ENCODE measurements around the gene NEUROD1. TPM values are rescaled to one million over a fixed set of nuclear protein-coding genes. Genes with fewer than 3 reads are reported as not detected.

NEUROD1 gene
- total and polyA plus RNA-seq, 9 of the 15 experiments (the other 6 are each of a cell fraction or from before 2014, with no cell fraction given), result not detected

DNA sequence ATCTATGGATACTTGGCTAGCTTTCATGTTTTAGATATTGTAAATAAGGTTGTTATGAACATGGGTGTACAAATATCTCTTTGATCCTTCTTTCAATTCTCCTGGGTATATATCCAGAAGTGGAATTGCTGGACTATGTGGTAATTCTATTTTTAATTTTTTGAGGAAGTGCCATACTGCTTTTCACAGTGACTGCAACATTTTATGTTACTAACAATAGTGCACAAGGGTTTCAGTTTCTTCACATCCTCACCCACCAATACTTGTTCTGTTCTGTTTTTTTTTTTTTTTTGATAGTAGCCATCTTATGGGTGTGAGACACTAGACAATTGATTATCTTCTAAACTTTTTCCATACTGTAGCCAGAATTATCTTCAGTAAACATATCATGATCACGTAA lies 17.3 kb upstream of the NEUROD1 start:
- BruUV-seq (replicated peaks), result no TSS peak
- Histone ChIP-seq H3K4me3 (no peak overlapping the region), H3K4me1 (replicated peaks in 1 of 2; ENCODE audit: control insufficient read depth in 2 of 2, insufficient read depth in 2 of 2, low read length in 2 of 2) (no peaks in the 10 kb centered on the region), H4K20me1 (replicated peaks; ENCODE audit: control insufficient read depth, insufficient read depth, low read length) (no peaks in the 10 kb centered on the region), H3K9me3 (replicated peaks; ENCODE audit: control insufficient read depth, insufficient read depth, low read depth, low read length) (no peaks in the 10 kb centered on the region), H3K36me3 (ENCODE audit: control insufficient read depth, insufficient read depth, low read length) (no peaks in the 10 kb centered on the region), H3K27me3 (ENCODE audit: control insufficient read depth in 2 of 2, insufficient read depth in 2 of 2, low read length in 2 of 2) (no peaks in the 10 kb centered on the region), H2AFZ (ENCODE audit: low read depth, low read length) (no peak overlapping the region), H3K4me2 (ENCODE audit: insufficient read depth, low read length) (no peak overlapping the region), H3K79me2 (ENCODE audit: control insufficient read depth, insufficient read depth, low read length) (no peaks in the 10 kb centered on the region), H3K9me1 (ENCODE audit: control insufficient read depth, insufficient read depth, low read length) (no peaks in the 10 kb centered on the region), H3K27ac (ENCODE audit: extremely low read depth, low read depth, low read length) (no peak overlapping the region), H3K9ac (ENCODE audit: insufficient read depth in 1 of 2, low read depth in 2 of 2, low read length in 2 of 2) (no peak overlapping the region)
- DNase-seq (ENCODE audit: extremely low read depth in 1 of 4, low spot score in 3 of 4) (no peak), ATAC-seq (no peak), FAIRE-seq (no peak)
- ChIA-PET CTCF (ENCODE audit: low intra/inter-chr PET ratio) (no interaction called here), POLR2A (interaction anchor here (0.6 kb wide), 1 partner anchor 79 kb away, joined by 3 read pairs; no protein-coding TSS in a partner anchor)
- TF ChIP-seq SMAD3 (CRISPR knock-in tag; conservative IDR thresholded peaks at IDR 0.05) (no peak), CEBPB (tag; IDR thresholded peaks at IDR 0.05) (no peak), C11orf30 (IDR thresholded peaks at IDR 0.05; ENCODE audit: low read depth) (no peak), COPS2 (conservative IDR thresholded peaks at IDR 0.05) (no peak), CBX8 (IDR thresholded peaks at IDR 0.05; ENCODE audit: borderline replicate concordance, extremely low read depth, low read depth, low read length, poor library complexity, severe bottlenecking) (no peak), RBM34 (IDR thresholded peaks at IDR 0.05; ENCODE audit: borderline replicate concordance, insufficient read depth, low read length) (no peak), MAZ (CRISPR knock-in tag; conservative IDR thresholded peaks at IDR 0.05 in 1 of 2, IDR thresholded peaks at IDR 0.05 in 1 of 2) (no peak), STAT5B (CRISPR knock-in tag; IDR thresholded peaks at IDR 0.05) (no peak), CBX2 (IDR thresholded peaks at IDR 0.05; ENCODE audit: insufficient read depth, low read length, poor library complexity, severe bottlenecking) (no peak), MEF2D (tag; conservative IDR thresholded peaks at IDR 0.05; ENCODE audit: low read depth) (no peak), RBM15 (IDR thresholded peaks at IDR 0.05; ENCODE audit: insufficient read depth, low read length) (no peak), ZNF212 (CRISPR knock-in tag; IDR thresholded peaks at IDR 0.05) (no peak)
- TF ChIP-seq, protein P1, sequence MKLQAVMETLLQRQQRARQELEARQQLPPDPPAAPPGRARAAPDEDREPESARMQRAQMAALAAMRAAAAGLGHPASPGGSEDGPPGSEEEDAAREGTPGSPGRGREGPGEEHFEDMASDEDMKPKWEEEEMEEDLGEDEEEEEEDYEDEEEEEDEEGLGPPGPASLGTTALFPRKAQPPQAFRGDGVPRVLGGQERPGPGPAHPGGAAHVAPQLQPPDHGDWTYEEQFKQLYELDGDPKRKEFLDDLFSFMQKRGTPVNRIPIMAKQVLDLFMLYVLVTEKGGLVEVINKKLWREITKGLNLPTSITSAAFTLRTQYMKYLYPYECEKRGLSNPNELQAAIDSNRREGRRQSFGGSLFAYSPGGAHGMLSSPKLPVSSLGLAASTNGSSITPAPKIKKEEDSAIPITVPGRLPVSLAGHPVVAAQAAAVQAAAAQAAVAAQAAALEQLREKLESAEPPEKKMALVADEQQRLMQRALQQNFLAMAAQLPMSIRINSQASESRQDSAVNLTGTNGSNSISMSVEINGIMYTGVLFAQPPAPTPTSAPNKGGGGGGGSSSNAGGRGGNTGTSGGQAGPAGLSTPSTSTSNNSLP (IDR thresholded peaks at IDR 0.05; ENCODE audit: borderline replicate concordance, low read depth, low read length), result no peak
- TF ChIP-seq, protein P2, sequence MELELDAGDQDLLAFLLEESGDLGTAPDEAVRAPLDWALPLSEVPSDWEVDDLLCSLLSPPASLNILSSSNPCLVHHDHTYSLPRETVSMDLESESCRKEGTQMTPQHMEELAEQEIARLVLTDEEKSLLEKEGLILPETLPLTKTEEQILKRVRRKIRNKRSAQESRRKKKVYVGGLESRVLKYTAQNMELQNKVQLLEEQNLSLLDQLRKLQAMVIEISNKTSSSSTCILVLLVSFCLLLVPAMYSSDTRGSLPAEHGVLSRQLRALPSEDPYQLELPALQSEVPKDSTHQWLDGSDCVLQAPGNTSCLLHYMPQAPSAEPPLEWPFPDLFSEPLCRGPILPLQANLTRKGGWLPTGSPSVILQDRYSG (tag; conservative IDR thresholded peaks at IDR 0.05; ENCODE audit: low read depth), result no peak
- TF ChIP-seq, protein P3, sequence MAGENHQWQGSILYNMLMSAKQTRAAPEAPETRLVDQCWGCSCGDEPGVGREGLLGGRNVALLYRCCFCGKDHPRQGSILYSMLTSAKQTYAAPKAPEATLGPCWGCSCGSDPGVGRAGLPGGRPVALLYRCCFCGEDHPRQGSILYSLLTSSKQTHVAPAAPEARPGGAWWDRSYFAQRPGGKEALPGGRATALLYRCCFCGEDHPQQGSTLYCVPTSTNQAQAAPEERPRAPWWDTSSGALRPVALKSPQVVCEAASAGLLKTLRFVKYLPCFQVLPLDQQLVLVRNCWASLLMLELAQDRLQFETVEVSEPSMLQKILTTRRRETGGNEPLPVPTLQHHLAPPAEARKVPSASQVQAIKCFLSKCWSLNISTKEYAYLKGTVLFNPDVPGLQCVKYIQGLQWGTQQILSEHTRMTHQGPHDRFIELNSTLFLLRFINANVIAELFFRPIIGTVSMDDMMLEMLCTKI (IDR thresholded peaks at IDR 0.05; ENCODE audit: partially characterized antibody), result no peak
- in situ Hi-C loops (cut with MboI) (no loop called here), intact Hi-C loops (cut with micrococcal nuclease) (no loop called here)
- 6% methylated on average over 1 of the region's 1 CpG for WGBS (ENCODE audit: insufficient coverage, low coverage, missing lambda C conversion rate)
